HL-60 (cell line): ENCODE measurements around the gene FBXL14.
A peak's percentile ranks its signal among the peaks of the same experiment; 100 is the strongest.

Experiments used
- DNase-seq, 2 experiments: peaks; one replicate each; pipeline ENCODE4 v3.0.0-alpha.2; 2010 to 2020; ENCODE audit warnings: low read depth in 1 of 2, low spot score in 1 of 2
- H3K27ac ChIP-seq: fragments of 250-450 bp; sonication (Bioruptor Pico); replicated peaks from 2 replicates; pipeline ENCODE4 v1.5.1; 2020; ENCODE audit warnings: mild to moderate bottlenecking, moderate library complexity
- H3K27me3 ChIP-seq: fragments of 250-450 bp; sonication (Bioruptor Pico); 2 replicates; pipeline ENCODE4 v1.5.1; 2021; ENCODE audit warnings: mild to moderate bottlenecking, moderate library complexity; ENCODE audit not compliant: insufficient read depth, poor library complexity, severe bottlenecking
- H3K4me3 ChIP-seq: replicated peaks from 2 replicates; pipeline ENCODE4 v1.5.1; 2011; ENCODE audit warnings: mild to moderate bottlenecking, control low read depth, low read length; ENCODE audit not compliant: insufficient read depth
- CTCF ChIP-seq: IDR thresholded peaks from one replicate; pipeline ENCODE4 v1.5.1; 2011; ENCODE audit warnings: low read length, control low read depth, inconsistent platforms; ENCODE audit not compliant: insufficient read depth
- GABPA ChIP-seq: IDR thresholded peaks from 2 replicates; pipeline ENCODE4 v1.6.1; 2012; ENCODE audit warnings: low read depth
- POLR2AphosphoS5 ChIP-seq: IDR thresholded peaks from 2 replicates; pipeline ENCODE4 v1.6.1; 2012; ENCODE audit warnings: low read depth
- REST ChIP-seq: IDR thresholded peaks from 2 replicates; pipeline ENCODE4 v1.6.1; 2012; ENCODE audit warnings: low read depth; ENCODE audit not compliant: insufficient replicate concordance
- SPI1 ChIP-seq: IDR thresholded peaks from 2 replicates; pipeline ENCODE4 v1.6.1; 2012; ENCODE audit warnings: low read depth, mild to moderate bottlenecking, borderline replicate concordance

The FBXL14 gene

GRCh38 chr12:1629338-1630132 lies 35.2 kb upstream of the FBXL14 start:
- H3K4me3 ChIP-seq = peak overlapping the region; percentile 48
- no peak for TF ChIP-seq SPI1
- TF ChIP-seq POLR2AphosphoS5 = no peak
- no peak for TF ChIP-seq CTCF
- TF ChIP-seq REST = no peak
- TF ChIP-seq GABPA = no peak
- DNase-seq = peak in 1 of 2 experiments; percentile 42
- H3K27me3 ChIP-seq = peaks cover 7% of the 10 kb centered on the region
- H3K27ac ChIP-seq = no peak overlapping the region

DNA sequence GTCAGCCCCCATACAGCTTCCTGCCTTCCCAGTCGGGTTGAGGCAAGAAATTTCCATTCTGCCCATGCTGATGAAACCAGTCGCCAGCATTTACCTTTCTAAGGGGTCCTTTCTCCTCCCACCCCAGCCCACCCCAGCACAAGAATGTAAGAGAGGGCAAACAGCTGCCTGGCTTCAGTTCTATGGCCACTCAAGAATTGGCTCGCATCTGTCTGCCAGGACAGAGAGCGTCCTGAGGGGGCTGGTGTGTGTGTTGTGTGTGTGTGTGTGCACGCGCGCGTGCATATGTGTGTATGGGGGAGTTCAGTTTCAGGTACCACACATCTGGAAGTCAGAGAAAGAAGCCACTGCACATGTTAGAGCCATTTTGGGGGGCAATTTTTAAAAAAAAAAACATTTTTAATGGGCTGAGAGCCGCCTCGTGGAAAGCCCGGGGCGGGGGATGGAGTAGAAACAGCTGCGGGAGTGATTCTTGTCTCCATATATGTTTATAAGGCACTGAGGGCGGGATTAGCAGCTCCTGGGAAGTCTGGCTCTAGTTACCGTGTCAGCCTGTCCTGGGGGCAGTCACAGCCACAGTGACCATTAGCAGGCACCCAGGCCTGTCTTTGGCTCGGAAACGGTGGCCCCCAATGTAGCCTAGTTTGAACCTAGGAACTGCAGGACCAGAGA lies 34.4 kb upstream of the FBXL14 start, which contains the start of gene WNT5B:
Gene WNT5B (plus strand): TSS at position 566 of the 672 bp plus-strand sequence. CDS start 2,124 bp downstream, outside the sequence.
- Histone ChIP-seq H3K4me3 (peak within 1 kb of the TSS; percentile 48), H3K27ac (no peak within 1 kb of the TSS), H3K27me3 (peaks cover 7% of the 10 kb centered on the region)
- TF ChIP-seq POLR2AphosphoS5 (no peak), REST (no peak), CTCF (no peak), GABPA (no peak), SPI1 (no peak)
- no peak for DNase-seq

DNA sequence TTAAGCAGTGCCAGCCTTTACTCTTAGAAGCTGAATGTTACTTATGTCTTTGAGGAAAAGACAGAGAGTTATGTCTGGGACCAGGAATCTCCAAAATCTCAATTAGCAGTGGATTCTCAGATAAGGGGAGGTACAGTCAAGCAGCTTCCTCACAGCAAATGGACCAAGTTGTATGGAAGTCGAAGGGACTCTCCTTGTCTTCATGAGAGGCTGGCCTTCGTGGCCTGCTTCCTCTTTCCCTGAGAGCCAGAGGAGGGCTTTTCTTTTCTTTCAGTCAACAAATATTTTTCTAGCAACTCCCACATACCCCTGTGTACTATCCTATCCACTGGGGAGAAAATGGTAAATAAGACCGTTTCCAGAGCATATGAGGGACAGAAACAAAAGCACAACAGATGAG lies 28.0 kb upstream of the FBXL14 start:
- H3K27me3 ChIP-seq = no peaks in the 10 kb centered on the region
- TF ChIP-seq GABPA (no peak), CTCF (no peak), SPI1 (peak; percentile 9; the same call in 1 of the 2 replicates), REST (no peak), POLR2AphosphoS5 (no peak)

More for the DNA sequence above, 28.0 kb upstream of the FBXL14 start:
- DNase-seq = peak in 1 of 2 experiments; percentile 26
- Histone ChIP-seq H3K27ac (no peak overlapping the region), H3K4me3 (no peak overlapping the region)
